IMR-90 (cell line): ENCODE data around the gene RPS25. TPM values are rescaled to one million over a fixed set of nuclear protein-coding genes. Genes with fewer than 3 reads are reported as not detected.
"Not testable (repeated sequence)": the region's sequence is repeated elsewhere in the genome, so short reads cannot be mapped to it uniquely, and the experiment has no call there.

ENCODE experiments used
- ATAC-seq: fragments of 200-7000 bp; cut with Tn5 transposase; 2 replicates; pipeline ENCODE4 v1.9.1; 2020; ENCODE audit warnings: low read depth, mild to moderate bottlenecking, moderate library complexity
- BruUV-seq: library from RNA; stranded (reverse); fragments of 400-500 nt; replicated peaks from 2 replicates; lab custom pipeline; 2021; lab: Mats Ljungman, UMichigan
- CTCF ChIA-PET: fragments of 300-600 bp; formaldehyde crosslinking; extraction: SDS; loops from one replicate; lab custom pipeline; 2021; ENCODE audit warnings: antibody characterized with exemption; lab: Yijun Ruan, JAX
- POLR2A ChIA-PET: fragments of 300-600 bp; sonication (Branson Sonifier 250); formaldehyde crosslinking; loops from one replicate; lab custom pipeline; 2022; ENCODE audit warnings: antibody characterized with exemption; ENCODE audit not compliant: unreplicated experiment; lab: Charles Lee
- DNase-seq: peaks from one replicate; pipeline ENCODE4 v3.0.0; 2013
- H2AFZ ChIP-seq: replicated peaks from 2 replicates; pipeline ENCODE3; 2013; ENCODE audit warnings: low read length, mild to moderate bottlenecking; ENCODE audit not compliant: poor library complexity
- H2AK5ac ChIP-seq: 2 replicates; pipeline ENCODE4 v1.6.1; 2013; ENCODE audit warnings: low read depth, low read length, inconsistent platforms
- H2AK9ac ChIP-seq: replicated peaks from 2 replicates; pipeline ENCODE3; 2013; ENCODE audit warnings: mild to moderate bottlenecking, low read depth, low read length, moderate library complexity; ENCODE audit not compliant: poor library complexity
- H2BK120ac ChIP-seq: 2 replicates; pipeline ENCODE4 v1.6.1; 2013; ENCODE audit warnings: low read depth, low read length, inconsistent platforms
- H2BK15ac ChIP-seq: 3 replicates; pipeline ENCODE4 v1.6.1; 2013; ENCODE audit warnings: low read depth, low read length, inconsistent platforms
- H2BK20ac ChIP-seq: 2 replicates; pipeline ENCODE4 v1.6.1; 2013; ENCODE audit warnings: low read depth, mild to moderate bottlenecking, inconsistent platforms, low read length, moderate library complexity
- H2BK5ac ChIP-seq: 2 replicates; pipeline ENCODE4 v1.6.1; 2013; ENCODE audit warnings: mild to moderate bottlenecking, low read depth, low read length, inconsistent platforms; ENCODE audit not compliant: poor library complexity, severe bottlenecking
- H3K14ac ChIP-seq: replicated peaks from 2 replicates; pipeline ENCODE4 v1.6.1; 2013; ENCODE audit warnings: low read depth, low read length, inconsistent platforms
- H3K18ac ChIP-seq: 2 replicates; pipeline ENCODE4 v1.6.1; 2013; ENCODE audit warnings: low read depth, low read length, control low read depth
- H3K23ac ChIP-seq: 2 replicates; pipeline ENCODE4 v1.6.1; 2013; ENCODE audit warnings: low read depth, low read length, inconsistent platforms
- H3K27ac ChIP-seq: 2 replicates; pipeline ENCODE4 v1.5.1; 2013; ENCODE audit warnings: mild to moderate bottlenecking, control low read depth, low read length; ENCODE audit not compliant: insufficient read depth
- H3K27me3 ChIP-seq: 2 replicates; pipeline ENCODE4 v1.6.1; 2013; ENCODE audit warnings: low read length; ENCODE audit not compliant: control insufficient read depth, insufficient read depth
- H3K36me3 ChIP-seq: 2 replicates; pipeline ENCODE4 v1.6.1; 2013; ENCODE audit warnings: low read length, mixed read lengths; ENCODE audit not compliant: control insufficient read depth, insufficient read depth
- H3K4ac ChIP-seq: 2 replicates; pipeline ENCODE4 v1.6.1; 2013; ENCODE audit warnings: low read depth, low read length, inconsistent platforms
- H3K4me1 ChIP-seq: 2 replicates; pipeline ENCODE4 v1.6.1; 2013; ENCODE audit warnings: low read length, mixed read lengths; ENCODE audit not compliant: control insufficient read depth, insufficient read depth
- H3K4me2 ChIP-seq: 2 replicates; pipeline ENCODE4 v1.6.1; 2013; ENCODE audit warnings: low read depth, mild to moderate bottlenecking, control low read depth, low read length, moderate library complexity
- H3K4me3 ChIP-seq: 2 replicates; pipeline ENCODE4 v1.5.1; 2013; ENCODE audit warnings: low read depth, mild to moderate bottlenecking, control low read depth, low read length, moderate library complexity; ENCODE audit not compliant: insufficient read depth
- H3K56ac ChIP-seq: 2 replicates; pipeline ENCODE4 v1.6.1; 2013; ENCODE audit warnings: low read length, inconsistent platforms; ENCODE audit not compliant: insufficient read depth; ENCODE audit errors: extremely low read depth
- H3K79me1 ChIP-seq, 2 experiments: 2 replicates each; pipeline ENCODE4 v1.6.1; 2013; ENCODE audit warnings: low read length in 2 of 2, inconsistent platforms in 1 of 2, low read depth in 1 of 2
- H3K9ac ChIP-seq: 2 replicates; pipeline ENCODE4 v1.6.1; 2013; ENCODE audit warnings: low read depth, low read length, control low read depth
- H3K9me1 ChIP-seq: 2 replicates; pipeline ENCODE4 v1.6.1; 2013; ENCODE audit warnings: low read length, inconsistent platforms; ENCODE audit not compliant: insufficient read depth
- H3K9me3 ChIP-seq: 2 replicates; pipeline ENCODE4 v1.6.1; 2013; ENCODE audit warnings: low read length; ENCODE audit not compliant: control insufficient read depth, insufficient read depth
- H4K20me1 ChIP-seq: 2 replicates; pipeline ENCODE4 v1.6.1; 2013; ENCODE audit warnings: low read length, inconsistent platforms; ENCODE audit not compliant: insufficient read depth
- H4K5ac ChIP-seq: 2 replicates; pipeline ENCODE4 v1.6.1; 2013; ENCODE audit warnings: mild to moderate bottlenecking, low read depth, low read length, control low read depth
- H4K8ac ChIP-seq, 2 experiments: 2 replicates each; pipeline ENCODE4 v1.6.1; 2013; ENCODE audit warnings: low read depth in 2 of 2, low read length in 2 of 2, control low read depth in 1 of 2, inconsistent platforms in 1 of 2
- H4K91ac ChIP-seq: 2 replicates; pipeline ENCODE4 v1.6.1; 2013; ENCODE audit warnings: low read depth, low read length, inconsistent platforms; ENCODE audit not compliant: insufficient read depth
- WGBS, 2 experiments: methylation state at CpG; one replicate each; pipeline versions ENCODE4 v1.1.5 to v1.1.7; 2013; ENCODE audit warnings: missing lambda C conversion rate in 2 of 2; ENCODE audit not compliant: insufficient read length in 1 of 2; ENCODE audit errors: extremely low coverage in 2 of 2; 5-methylcytosine and 5-hydroxymethylcytosine counted together
- dilution Hi-C: fragments of 300-500 bp; cut with HindIII; formaldehyde crosslinking; loops from one replicate; pipeline ENCODE4 v1.14.3; 2018; ENCODE audit warnings: low sequenced_read_pairs; ENCODE audit not compliant: unreplicated experiment
- in situ Hi-C: fragments of 300-500 bp; cut with MboI; formaldehyde crosslinking; loops from 3 replicates; pipeline ENCODE4 v1.14.3; 2019; ENCODE audit warnings: low sequenced_read_pairs, inconsistent platforms, mixed read lengths
- intact Hi-C: fragments of 100-400 bp; cut with micrococcal nuclease; formaldehyde crosslinking; loops from 2 replicates; pipeline ENCODE4 v1.10.0; 2022
- polyA plus RNA-seq, 3 experiments: library from polyadenylated mRNA; depleted of rRNA; stranded (reverse); fragments of >200 nt; gene quantifications; 2 replicates each; pipeline ENCODE4 v1.2.3, GENCODE V29; 2012; ENCODE audit warnings: low replicate concordance in 1 of 3
- total RNA-seq: library from RNA; depleted of rRNA; stranded (reverse); fragments of >200 nt; gene quantifications from 2 replicates; pipeline ENCODE4 v1.2.3, GENCODE V29; 2012

The RPS25 gene
- total and polyA plus RNA-seq, 2 of the 4 experiments (the other 2 are of a cell fraction) = 727 to 905 TPM

GRCh38 chr11:118984337-118984736 is 33.8 kb downstream of the RPS25 start:
- H2BK15ac ChIP-seq, H3K4ac ChIP-seq, H2BK120ac ChIP-seq, H2AK5ac ChIP-seq, CTCF ChIA-PET, BruUV-seq, H4K5ac ChIP-seq, H3K9ac ChIP-seq, H3K36me3 ChIP-seq, H4K91ac ChIP-seq, intact Hi-C loops, H3K14ac ChIP-seq, H3K18ac ChIP-seq, H3K4me1 ChIP-seq, H3K56ac ChIP-seq, H2AK9ac ChIP-seq, H3K27ac ChIP-seq, DNase-seq, H4K8ac ChIP-seq, H4K20me1 ChIP-seq, H3K9me1 ChIP-seq, H3K23ac ChIP-seq, H2BK20ac ChIP-seq, H3K9me3 ChIP-seq, H2AFZ ChIP-seq, in situ Hi-C loops, H3K4me2 ChIP-seq, H2BK5ac ChIP-seq, H3K79me1 ChIP-seq, POLR2A ChIA-PET, H3K4me3 ChIP-seq, ATAC-seq, dilution Hi-C loops: not testable (repeated sequence)
- H3K27me3 ChIP-seq = peaks cover 12% of the 10 kb centered on the region; the same call in 1 of the 2 replicates
- 67% methylated on average over 2 of the region's 8 CpGs; no CpG with 5 or more reads in 1 of the 2 experiments for WGBS, 2 experiments
